B cell (primary cell): ENCODE data around the gene UBL4A. TPM values are rescaled to one million over a fixed set of nuclear protein-coding genes. Genes with fewer than 3 reads are reported as not detected.
A peak's percentile ranks its signal among the peaks of the same experiment; 100 is the strongest.

Experiments
- ATAC-seq: fragments of 200-7000 bp; cut with Tn5 transposase; one replicate; pipeline ENCODE4 v1.10.0; 2021; ENCODE audit warnings: low read depth, mild to moderate bottlenecking, moderate number of reproducible peaks, moderate library complexity
- CTCF ChIA-PET: fragments of 350-600 bp; sonication (Branson Sonifier 250); formaldehyde crosslinking; loops from one replicate; lab custom pipeline; 2021; ENCODE audit warnings: antibody characterized with exemption, inconsistent platforms; lab: Charles Lee
- POLR2A ChIA-PET: fragments of 350-600 bp; sonication (Branson Sonifier 250); formaldehyde crosslinking; loops from one replicate; lab custom pipeline; 2021; ENCODE audit warnings: antibody characterized with exemption; lab: Charles Lee
- DNase-seq: peaks from one replicate; pipeline ENCODE4 v3.0.0; 2013
- H2AFZ ChIP-seq: 2 replicates; pipeline ENCODE4 v1.6.1; 2012; ENCODE audit warnings: mild to moderate bottlenecking, low read depth, low read length; ENCODE audit not compliant: insufficient read depth, poor library complexity, severe bottlenecking
- H3K27ac ChIP-seq, 2 donors: 1 replicate in 1 of 2; 2 replicates in 1 of 2; pipeline ENCODE4 v1.5.1; 2012 to 2013; ENCODE audit warnings: low read length in 2 of 2, mild to moderate bottlenecking in 2 of 2, moderate library complexity in 1 of 2
- H3K27me3 ChIP-seq, 4 experiments: fragments of 200-600 bp in 1 of 4; sonication (generic) in 1 of 4; replicated peaks in 1 of 4; 1 replicate in 2 of 4; 2 replicates in 2 of 4; pipeline versions ENCODE4 v1.6.1 to v1.7.0; 2013 to 2016; ENCODE audit warnings: low read length in 3 of 4, mild to moderate bottlenecking in 2 of 4, mixed read lengths in 1 of 4, moderate library complexity in 1 of 4; ENCODE audit not compliant: insufficient read depth in 4 of 4, control insufficient read depth in 3 of 4; ENCODE audit errors: control extremely low read depth in 1 of 4
- H3K36me3 ChIP-seq, 2 experiments: replicated peaks in 1 of 2; 1 replicate in 1 of 2; 2 replicates in 1 of 2; pipeline versions ENCODE4 v1.6.1 to v1.7.1; 2013; ENCODE audit warnings: low read length in 1 of 2; ENCODE audit not compliant: insufficient read depth in 2 of 2, control insufficient read depth in 1 of 2; ENCODE audit errors: control extremely low read depth in 1 of 2, extremely low read depth in 1 of 2
- H3K4me1 ChIP-seq, 2 donors: fragments of 200-600 bp in 1 of 2; sonication (generic) in 1 of 2; 1 replicate in 1 of 2; 2 replicates in 1 of 2; pipeline versions ENCODE4 v1.5.1 to v1.6.1; 2013 to 2017; ENCODE audit warnings: low read length in 2 of 2; ENCODE audit not compliant: control insufficient read depth in 2 of 2, insufficient read depth in 2 of 2
- H3K4me2 ChIP-seq: replicated peaks from 2 replicates; pipeline ENCODE3; 2012; ENCODE audit warnings: mild to moderate bottlenecking, low read depth, low read length; ENCODE audit not compliant: poor library complexity, severe bottlenecking
- H3K4me3 ChIP-seq, 5 experiments: fragments of 200-600 bp in 1 of 5; sonication (generic) in 1 of 5; 1 replicate in 3 of 5; 2 replicates in 2 of 5; pipeline versions ENCODE4 v1.5.1 to v1.7.0; 2011 to 2016; ENCODE audit warnings: low read length in 4 of 5, mild to moderate bottlenecking in 4 of 5, low read depth in 2 of 5, control low read depth in 1 of 5, moderate library complexity in 1 of 5; ENCODE audit not compliant: insufficient read depth in 1 of 5; ENCODE audit errors: control extremely low read depth in 1 of 5, extremely low read depth in 1 of 5
- H3K79me2 ChIP-seq: fragments of 200-600 bp; sonication (generic); one replicate; pipeline ENCODE4 v1.6.0; 2016; ENCODE audit warnings: low read length; ENCODE audit not compliant: control insufficient read depth, insufficient read depth
- H3K9ac ChIP-seq: fragments of 200-600 bp; sonication (generic); 2 replicates; pipeline ENCODE4 v1.6.1; 2017; ENCODE audit warnings: mild to moderate bottlenecking, low read length, moderate library complexity
- H3K9me3 ChIP-seq, 3 donors: one replicate each; pipeline versions ENCODE4 v1.6.1 to v1.7.1; 2013; ENCODE audit warnings: low read length in 2 of 3; ENCODE audit not compliant: control insufficient read depth in 2 of 3, insufficient read depth in 1 of 3; ENCODE audit errors: control extremely low read depth in 1 of 3
- H4K20me1 ChIP-seq: 2 replicates; pipeline ENCODE4 v1.6.0; 2012; ENCODE audit warnings: mild to moderate bottlenecking, low read length; ENCODE audit not compliant: insufficient read depth, control insufficient read depth, poor library complexity, severe bottlenecking
- H3K27ac Mint-ChIP-seq: one replicate; pipeline ENCODE4 v1.8.0; 2021; ENCODE audit warnings: mixed read lengths
- H3K27me3 Mint-ChIP-seq: one replicate; pipeline ENCODE4 v1.8.0; 2021; ENCODE audit warnings: mixed read lengths
- H3K4me1 Mint-ChIP-seq: one replicate; pipeline ENCODE4 v1.8.0; 2021; ENCODE audit warnings: mixed read lengths
- H3K4me3 Mint-ChIP-seq: one replicate; pipeline ENCODE4 v1.8.0; 2021; ENCODE audit warnings: mixed read lengths
- H3K9me3 Mint-ChIP-seq: one replicate; pipeline ENCODE4 v1.8.0; 2022; ENCODE audit warnings: mixed read lengths; ENCODE audit not compliant: insufficient read depth
- EZH2 ChIP-seq: IDR thresholded peaks from 2 replicates; pipeline ENCODE4 v1.6.1; 2012; ENCODE audit warnings: borderline replicate concordance, low read depth, mild to moderate bottlenecking, moderate library complexity, low read length; ENCODE audit not compliant: insufficient read depth, poor library complexity, severe bottlenecking
- WGBS: methylation state at CpG from one replicate; pipeline ENCODE4 v1.1.5; 2013; ENCODE audit warnings: missing lambda C conversion rate; ENCODE audit not compliant: insufficient coverage; 5-methylcytosine and 5-hydroxymethylcytosine counted together
- intact Hi-C: fragments of 100-400 bp; cut with micrococcal nuclease; formaldehyde crosslinking; loops from one replicate; pipeline ENCODE4 v1.10.0; 2022
- polyA plus RNA-seq: library from polyadenylated mRNA; depleted of rRNA; stranded (reverse); fragments of >200 nt; gene quantifications from 2 replicates; pipeline ENCODE4 v1.2.3, GENCODE V29; 2012
- total RNA-seq, 2 donors: library from RNA; stranded (reverse); fragments of 120-200 nt in 1 of 2; gene quantifications; 1 replicate in 1 of 2; 2 replicates in 1 of 2; pipeline versions ENCODE4 v1.2.3 to v1.2.4, GENCODE V29; 2013 to 2022
- TF ChIP-seq, protein P1 (sequence below): fragments of 200-600 bp; IDR thresholded peaks from one replicate; pipeline ENCODE4 v1.8.0; 2022; ENCODE audit warnings: antibody characterized with exemption, mild to moderate bottlenecking

UBL4A gene
- total and polyA plus RNA-seq, 2 donors (not counting 1 experiment from before 2014, with no cell fraction given): 13.1 to 23.3 TPM

DNA sequence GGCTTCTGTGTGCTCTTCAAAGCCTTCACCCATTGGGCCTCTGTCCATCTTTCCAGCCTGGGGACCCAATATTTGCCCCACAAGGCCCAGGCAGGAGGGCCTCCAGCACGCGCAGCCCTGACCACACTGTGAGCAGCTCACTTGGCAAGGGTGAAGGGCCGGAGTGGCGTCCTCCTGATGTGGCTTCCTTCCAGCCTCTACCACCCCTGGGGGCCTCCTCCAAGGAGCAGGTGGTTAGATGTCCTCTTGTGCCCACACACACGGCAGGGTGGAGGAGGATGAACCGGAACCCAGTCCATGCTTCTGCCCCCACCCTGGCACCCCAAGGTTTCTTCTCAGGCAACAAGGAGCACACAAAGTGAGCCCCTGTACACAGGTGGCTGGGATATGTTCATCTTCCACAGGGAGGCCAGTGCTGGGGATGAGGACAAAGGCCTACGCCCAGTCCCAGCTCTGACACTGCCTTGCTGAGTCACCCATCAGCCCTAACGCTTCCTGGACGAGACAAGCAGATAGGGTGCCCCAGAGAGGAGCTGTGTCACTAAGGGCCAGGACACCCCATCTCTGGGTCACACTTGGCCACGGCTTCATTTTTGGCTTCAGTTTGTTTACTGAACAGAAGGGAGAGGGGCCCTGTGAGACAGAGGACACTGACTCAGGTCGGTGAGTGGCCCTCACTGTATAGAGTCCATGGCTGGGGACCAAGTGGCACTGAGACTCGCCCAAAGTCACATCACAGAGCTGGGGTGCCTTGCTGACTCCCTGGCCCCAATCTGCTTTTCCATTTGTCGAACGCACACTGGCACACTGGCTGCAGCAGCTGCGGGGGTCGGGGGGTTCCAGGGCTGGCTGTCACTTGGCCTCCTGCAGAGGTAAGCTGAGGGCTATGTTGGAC is 1.9 kb downstream of the UBL4A start:
- Mint-ChIP-seq H3K4me1 (peaks cover 19% of the 10 kb centered on the region), H3K27me3 (no peaks in the 10 kb centered on the region), H3K4me3 (peak overlapping the region; percentile 26), H3K27ac (no peak overlapping the region), H3K9me3 (no peaks in the 10 kb centered on the region)
- ChIA-PET POLR2A (no interaction called here), CTCF (interaction anchor here (2.7 kb wide), 1 partner anchor 43 kb away, joined by 12 read pairs; no protein-coding TSS in a partner anchor)
- Histone ChIP-seq H3K79me2 (peaks cover 15% of the 10 kb centered on the region), H3K27ac (no peak overlapping the region), H3K4me2 (peak overlapping the region; percentile 82), H3K4me1 (peaks cover 9 to 36% of the 10 kb centered on the region in 2 donors), H3K27me3 (no peaks in the 10 kb centered on the region), H3K9me3 (no peaks in the 10 kb centered on the region), H2AFZ (no peak overlapping the region), H3K9ac (no peak overlapping the region), H3K36me3 (peaks cover 0 to 13% of the 10 kb centered on the region in 2 experiments), H4K20me1 (no peaks in the 10 kb centered on the region), H3K4me3 (no peak overlapping the region)
- TF ChIP-seq, protein P1, sequence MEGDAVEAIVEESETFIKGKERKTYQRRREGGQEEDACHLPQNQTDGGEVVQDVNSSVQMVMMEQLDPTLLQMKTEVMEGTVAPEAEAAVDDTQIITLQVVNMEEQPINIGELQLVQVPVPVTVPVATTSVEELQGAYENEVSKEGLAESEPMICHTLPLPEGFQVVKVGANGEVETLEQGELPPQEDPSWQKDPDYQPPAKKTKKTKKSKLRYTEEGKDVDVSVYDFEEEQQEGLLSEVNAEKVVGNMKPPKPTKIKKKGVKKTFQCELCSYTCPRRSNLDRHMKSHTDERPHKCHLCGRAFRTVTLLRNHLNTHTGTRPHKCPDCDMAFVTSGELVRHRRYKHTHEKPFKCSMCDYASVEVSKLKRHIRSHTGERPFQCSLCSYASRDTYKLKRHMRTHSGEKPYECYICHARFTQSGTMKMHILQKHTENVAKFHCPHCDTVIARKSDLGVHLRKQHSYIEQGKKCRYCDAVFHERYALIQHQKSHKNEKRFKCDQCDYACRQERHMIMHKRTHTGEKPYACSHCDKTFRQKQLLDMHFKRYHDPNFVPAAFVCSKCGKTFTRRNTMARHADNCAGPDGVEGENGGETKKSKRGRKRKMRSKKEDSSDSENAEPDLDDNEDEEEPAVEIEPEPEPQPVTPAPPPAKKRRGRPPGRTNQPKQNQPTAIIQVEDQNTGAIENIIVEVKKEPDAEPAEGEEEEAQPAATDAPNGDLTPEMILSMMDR: no peak
- TF ChIP-seq EZH2: no peak
- 90% methylated on average over 12 of the region's 16 CpGs for WGBS
- intact Hi-C loops: no loop called here
- DNase-seq (no peak), ATAC-seq (no peak)

GRCh38 chrX:154483325-154483724 is 3.1 kb downstream of the UBL4A start:
- Mint-ChIP-seq H3K4me1 (peaks cover 20% of the 10 kb centered on the region), H3K9me3 (no peaks in the 10 kb centered on the region), H3K27ac (no peak overlapping the region), H3K27me3 (no peaks in the 10 kb centered on the region), H3K4me3 (peak overlapping the region; percentile 26)
- Histone ChIP-seq H3K4me2 (no peak overlapping the region), H3K4me1 (peaks cover 11 to 28% of the 10 kb centered on the region in 2 donors), H4K20me1 (no peaks in the 10 kb centered on the region), H3K79me2 (peaks cover 15% of the 10 kb centered on the region), H3K4me3 (no peak overlapping the region), H3K27ac (no peak overlapping the region), H2AFZ (no peak overlapping the region), H3K27me3 (no peaks in the 10 kb centered on the region), H3K9ac (no peak overlapping the region), H3K36me3 (peaks cover 0 to 13% of the 10 kb centered on the region in 2 experiments), H3K9me3 (no peaks in the 10 kb centered on the region)
- TF ChIP-seq, protein P1: no peak
- no peak for TF ChIP-seq EZH2
- CTCF ChIA-PET: no interaction called here
- DNase-seq: no peak
- intact Hi-C loops: no loop called here
- no peak for ATAC-seq
- WGBS: 69% methylated on average over 4 of the region's 7 CpGs
- POLR2A ChIA-PET: no interaction called here
